Measurements from ENCODE around the gene SPNS3. TPM values are rescaled to one million over a fixed set of nuclear protein-coding genes. Genes with fewer than 3 reads are reported as not detected.

The SPNS3 gene
- total RNA-seq, 4 donors from 2014 or later: not detected

DNA sequence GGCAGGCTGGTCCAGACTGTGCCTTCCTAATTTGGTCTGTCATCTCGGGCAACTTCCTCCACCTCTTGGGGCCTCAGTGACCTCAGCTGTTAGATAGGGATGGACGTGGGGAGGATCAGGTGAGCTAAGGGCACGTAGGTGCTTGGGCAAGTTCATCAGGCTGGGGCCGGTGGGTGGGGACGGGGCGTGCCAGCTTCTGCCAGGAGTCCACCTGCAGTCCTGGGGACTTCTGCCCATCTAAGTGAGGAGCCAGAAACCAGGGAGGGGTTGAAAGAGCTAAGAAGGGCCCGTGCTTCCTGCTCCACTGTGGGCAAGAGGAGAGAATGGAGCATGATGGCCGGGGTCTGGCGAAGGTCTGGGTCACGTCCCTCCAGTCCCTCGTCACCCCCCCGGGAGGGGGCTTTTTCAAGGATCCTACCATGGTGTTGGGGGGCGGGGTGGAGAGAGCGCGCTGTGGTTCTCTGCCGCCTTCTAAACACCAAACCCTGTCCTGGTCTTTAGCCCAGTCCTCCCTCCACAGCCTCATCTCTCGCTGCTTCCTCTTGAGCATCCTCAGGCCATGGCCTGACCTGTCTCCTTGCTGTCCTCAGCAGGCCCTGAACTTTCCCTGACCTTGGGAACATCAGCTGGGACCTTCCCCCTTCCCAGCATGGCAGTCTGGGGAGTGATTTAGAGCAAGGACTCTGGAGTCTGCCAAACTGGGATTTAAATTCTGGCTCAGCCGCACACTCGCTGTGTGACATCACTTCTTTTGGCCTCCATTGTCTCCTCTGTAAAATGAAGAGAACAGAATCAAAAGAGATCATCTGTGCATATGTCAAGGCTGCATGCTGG lies 86.5 kb downstream of the SPNS3 start:
- WGBS, 2 donors (ENCODE audit: low coverage in 1 of 2): 52 to 82% methylated on average over 5 to 9 of the region's 19 CpGs
- no peak for ATAC-seq
- Histone ChIP-seq H3K4me3 (no peak overlapping the region), H3K27ac (peak overlapping the region in 3 of 4 donors; percentile 62 to 82 (median 70)), H3K4me1 (peaks cover 0 to 47% (median 12%) of the 10 kb centered on the region in 3 donors), H3K36me3 (no peaks in the 10 kb centered on the region), H3K27me3 (no peaks in the 10 kb centered on the region), H3K9me3 (no peaks in the 10 kb centered on the region)
- TF ChIP-seq, protein P1, sequence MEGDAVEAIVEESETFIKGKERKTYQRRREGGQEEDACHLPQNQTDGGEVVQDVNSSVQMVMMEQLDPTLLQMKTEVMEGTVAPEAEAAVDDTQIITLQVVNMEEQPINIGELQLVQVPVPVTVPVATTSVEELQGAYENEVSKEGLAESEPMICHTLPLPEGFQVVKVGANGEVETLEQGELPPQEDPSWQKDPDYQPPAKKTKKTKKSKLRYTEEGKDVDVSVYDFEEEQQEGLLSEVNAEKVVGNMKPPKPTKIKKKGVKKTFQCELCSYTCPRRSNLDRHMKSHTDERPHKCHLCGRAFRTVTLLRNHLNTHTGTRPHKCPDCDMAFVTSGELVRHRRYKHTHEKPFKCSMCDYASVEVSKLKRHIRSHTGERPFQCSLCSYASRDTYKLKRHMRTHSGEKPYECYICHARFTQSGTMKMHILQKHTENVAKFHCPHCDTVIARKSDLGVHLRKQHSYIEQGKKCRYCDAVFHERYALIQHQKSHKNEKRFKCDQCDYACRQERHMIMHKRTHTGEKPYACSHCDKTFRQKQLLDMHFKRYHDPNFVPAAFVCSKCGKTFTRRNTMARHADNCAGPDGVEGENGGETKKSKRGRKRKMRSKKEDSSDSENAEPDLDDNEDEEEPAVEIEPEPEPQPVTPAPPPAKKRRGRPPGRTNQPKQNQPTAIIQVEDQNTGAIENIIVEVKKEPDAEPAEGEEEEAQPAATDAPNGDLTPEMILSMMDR (IDR thresholded peaks at IDR 0.05): no peak
- TF ChIP-seq POLR2AphosphoS5 (IDR thresholded peaks at IDR 0.05): peak; percentile 26

DNA sequence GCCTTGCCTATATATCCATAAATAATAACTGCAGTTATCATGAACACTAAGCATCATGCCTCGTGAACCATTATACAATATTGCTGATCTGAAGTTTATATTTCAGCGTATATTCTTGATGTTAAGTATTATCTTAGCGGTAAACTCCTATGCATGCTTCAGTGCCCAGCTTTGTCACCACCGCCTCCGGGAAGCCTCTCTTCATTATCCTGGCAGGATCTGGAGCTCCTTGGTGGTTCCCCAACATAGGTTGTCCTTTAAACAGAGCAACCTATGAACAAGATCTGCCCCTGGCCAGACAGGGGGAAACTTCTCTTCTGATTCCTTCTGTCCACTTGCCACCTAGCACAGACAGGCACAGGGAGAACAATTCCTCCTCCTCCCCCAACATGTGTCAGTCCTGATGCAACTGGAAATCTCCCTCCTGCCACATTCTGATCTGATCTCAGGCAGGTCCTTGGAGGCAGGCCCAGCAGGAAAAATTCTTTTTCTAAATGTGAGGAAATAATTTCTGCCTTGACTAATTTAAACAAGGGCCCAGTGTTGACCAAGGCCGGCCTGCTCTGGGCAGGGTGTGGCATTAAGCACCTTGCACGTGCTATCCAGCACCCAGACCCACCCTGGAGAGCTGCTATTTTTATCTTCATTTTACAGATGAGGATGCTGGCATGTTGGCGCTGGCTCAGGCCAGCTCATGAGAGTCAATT lies 87.3 kb downstream of the SPNS3 start:
- Histone ChIP-seq H3K9me3 (no peaks in the 10 kb centered on the region), H3K4me1 (peaks cover 0 to 53% (median 12%) of the 10 kb centered on the region in 3 donors), H3K27me3 (no peaks in the 10 kb centered on the region), H3K4me3 (no peak overlapping the region), H3K27ac (peak overlapping the region in 3 of 4 donors; percentile 62 to 82 (median 70)), H3K36me3 (no peaks in the 10 kb centered on the region)
- TF ChIP-seq POLR2A (IDR thresholded peaks at IDR 0.05) (no peak), EP300 (IDR thresholded peaks at IDR 0.05) (no peak), POLR2AphosphoS5 (IDR thresholded peaks at IDR 0.05) (no peak)
- TF ChIP-seq, protein P1 (IDR thresholded peaks at IDR 0.05): no peak
- WGBS, 2 donors (ENCODE audit: low coverage in 1 of 2): 61 to 66% methylated on average over 6 to 8 of the region's 8 CpGs
- peak; percentile 64 for ATAC-seq

DNA sequence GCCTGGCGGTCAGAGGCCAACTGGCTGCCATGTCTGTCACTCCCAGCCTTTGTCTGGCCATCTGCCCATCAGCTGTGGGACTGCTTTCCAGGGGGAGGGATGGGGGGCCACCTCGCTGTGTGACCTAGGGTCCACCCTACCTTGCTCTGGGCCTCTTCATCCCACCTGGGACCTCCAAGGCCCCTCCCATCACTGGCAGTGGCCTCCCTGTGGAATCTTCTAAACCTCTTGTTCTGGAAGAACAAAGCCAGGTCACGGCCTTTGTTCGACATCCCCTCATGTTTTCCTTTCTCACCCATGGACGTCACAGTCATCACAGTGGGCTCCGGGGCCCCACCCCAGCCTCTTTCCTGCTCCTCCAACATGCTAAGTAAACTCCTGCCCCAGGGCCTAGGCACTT lies 88.9 kb downstream of the SPNS3 start:
- Histone ChIP-seq H3K9me3 (no peaks in the 10 kb centered on the region), H3K4me3 (no peak overlapping the region), H3K27me3 (no peaks in the 10 kb centered on the region), H3K27ac (peak overlapping the region in 3 of 4 donors; percentile 62 to 82 (median 70)), H3K36me3 (no peaks in the 10 kb centered on the region), H3K4me1 (peaks cover 0 to 55% (median 12%) of the 10 kb centered on the region in 3 donors)
- TF ChIP-seq, protein P1 (IDR thresholded peaks at IDR 0.05): no peak
- no peak for TF ChIP-seq EP300 (IDR thresholded peaks at IDR 0.05)
- TF ChIP-seq POLR2A (IDR thresholded peaks at IDR 0.05): no peak
- no peak for TF ChIP-seq POLR2AphosphoS5 (IDR thresholded peaks at IDR 0.05)
- 60 to 69% methylated on average over 1 to 5 of the region's 6 CpGs for WGBS, 2 donors (ENCODE audit: low coverage in 1 of 2)
- no peak for ATAC-seq

DNA sequence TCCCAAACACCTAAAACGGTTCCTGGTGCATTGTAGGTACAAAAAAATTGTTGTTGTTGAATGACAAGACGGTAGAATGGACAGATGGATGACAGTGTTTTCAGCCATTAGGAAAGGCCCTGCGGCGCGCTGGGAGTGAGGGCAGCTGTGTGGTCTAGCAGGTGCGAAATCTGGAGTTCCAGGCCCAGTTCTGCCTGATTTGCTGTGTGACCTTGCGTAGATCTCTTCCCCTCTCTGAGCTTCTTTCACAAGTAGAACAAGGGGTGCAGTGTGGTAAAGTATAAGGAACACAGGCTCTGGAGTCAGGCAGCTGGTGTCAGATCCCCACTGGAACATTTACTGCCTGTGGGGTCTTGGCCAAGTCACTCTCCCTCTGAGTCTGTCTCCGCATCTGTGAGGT lies 90.2 kb downstream of the SPNS3 start:
- 81 to 90% methylated on average over 7 of the region's 8 CpGs for WGBS, 2 donors (ENCODE audit: low coverage in 1 of 2)
- H3K36me3 ChIP-seq: no peaks in the 10 kb centered on the region
- TF ChIP-seq, protein P1 (IDR thresholded peaks at IDR 0.05): no peak
- TF ChIP-seq EP300 (IDR thresholded peaks at IDR 0.05) (no peak), POLR2A (IDR thresholded peaks at IDR 0.05) (no peak), POLR2AphosphoS5 (IDR thresholded peaks at IDR 0.05) (no peak)
- H3K9me3 ChIP-seq: no peaks in the 10 kb centered on the region
- H3K4me3 ChIP-seq: no peak overlapping the region
- no peaks in the 10 kb centered on the region for H3K27me3 ChIP-seq
- no peak for ATAC-seq
- H3K4me1 ChIP-seq: peaks cover 0 to 64% (median 11%) of the 10 kb centered on the region in 3 donors
- no peak overlapping the region for H3K27ac ChIP-seq

Measured in gastroesophageal sphincter (tissue), 4 donors.